Measurements from ENCODE around the gene NFIX.

NFIX gene

GRCh38 chr19:13037161-13037560 lies 41.9 kb downstream of the NFIX start:
- DNase-seq (ENCODE audit: low spot score) = no peak

- DNase-seq (ENCODE audit: low spot score) = no peak
These were observed 42.5 kb downstream of the NFIX start for GRCh38 chr19:13037731-13038130.

GRCh38 chr19:13038306-13039210 lies 43.3 kb downstream of the NFIX start:
- no peak for DNase-seq (ENCODE audit: low spot score)

GRCh38 chr19:13039211-13039789 lies 44.0 kb downstream of the NFIX start:
- no peak for DNase-seq (ENCODE audit: low spot score)

- DNase-seq (ENCODE audit: low spot score) = no peak
These were observed 45.1 kb downstream of the NFIX start for GRCh38 chr19:13040232-13040947.

- no peak for DNase-seq (ENCODE audit: low spot score)
These were observed 45.6 kb downstream of the NFIX start for GRCh38 chr19:13040948-13041292.

- DNase-seq (ENCODE audit: low spot score) = no peak
These were observed 47.3 kb downstream of the NFIX start for GRCh38 chr19:13042443-13043130.

- no peak for DNase-seq (ENCODE audit: low spot score)
These were observed 48.0 kb downstream of the NFIX start for GRCh38 chr19:13043285-13043684.

- DNase-seq (ENCODE audit: low spot score) = no peak
These were observed 49.1 kb downstream of the NFIX start for GRCh38 chr19:13044231-13044836.

- no peak for DNase-seq (ENCODE audit: low spot score)
These were observed 50.5 kb downstream of the NFIX start for GRCh38 chr19:13045812-13046211.

- no peak for DNase-seq (ENCODE audit: low spot score)
These were observed 52.1 kb downstream of the NFIX start for GRCh38 chr19:13047374-13047773.

- no peak for DNase-seq (ENCODE audit: low spot score)
These were observed 55.0 kb downstream of the NFIX start for GRCh38 chr19:13050274-13050673.

GRCh38 chr19:13051557-13052165 lies 56.4 kb downstream of the NFIX start:
- no peak for DNase-seq (ENCODE audit: low spot score)

GRCh38 chr19:13052447-13053175 lies 57.3 kb downstream of the NFIX start:
- DNase-seq (ENCODE audit: low spot score) = no peak

GRCh38 chr19:13053238-13053637 lies 58.0 kb downstream of the NFIX start:
- DNase-seq (ENCODE audit: low spot score) = no peak

GRCh38 chr19:13053761-13054625 lies 58.7 kb downstream of the NFIX start:
- DNase-seq (ENCODE audit: low spot score) = no peak

- DNase-seq (ENCODE audit: low spot score) = no peak
These were observed 59.4 kb downstream of the NFIX start for GRCh38 chr19:13054626-13055212.

- no peak for DNase-seq (ENCODE audit: low spot score)
These were observed 60.2 kb downstream of the NFIX start for GRCh38 chr19:13055213-13056051.

All from globus pallidus (tissue), 1 donor.